HG03108 (cell line): ENCODE data around the gene OR8A1.

Experiments
- ATAC-seq: cut with Tn5 transposase; IDR thresholded peaks from one replicate; pipeline ENCODE4 v1.9.1; 2021; ENCODE audit warnings: moderate library complexity; ENCODE audit not compliant: unreplicated experiment

The OR8A1 gene

GRCh38 chr11:124569697-124570096 is at the start of gene OR8A1:
Gene OR8A1 (plus strand): TSS chr11:124569997. CDS start chr11:124570120, 123 bp downstream.
- ATAC-seq = no peak

- no peak for ATAC-seq
Measured at GRCh38 chr11:124520550-124520854, 49.3 kb upstream of the OR8A1 start.

- no peak for ATAC-seq
Measured at GRCh38 chr11:124533626-124534025, 36.2 kb upstream of the OR8A1 start.

- no peak for ATAC-seq
Measured at GRCh38 chr11:124534051-124534450, 35.7 kb upstream of the OR8A1 start.

GRCh38 chr11:124535552-124536232 is 34.1 kb upstream of the OR8A1 start:
- ATAC-seq = no peak

GRCh38 chr11:124536520-124536919 is 33.3 kb upstream of the OR8A1 start:
- no peak for ATAC-seq

- ATAC-seq = no peak
Measured at GRCh38 chr11:124538019-124538418, 31.8 kb upstream of the OR8A1 start.

- ATAC-seq = no peak
Measured at GRCh38 chr11:124541204-124541603, 28.6 kb upstream of the OR8A1 start.

- ATAC-seq = no peak
Measured at GRCh38 chr11:124543145-124543544, 26.7 kb upstream of the OR8A1 start.

- no peak for ATAC-seq
Measured at GRCh38 chr11:124543554-124543953, 26.2 kb upstream of the OR8A1 start, which contains the start of gene OR8B12. Gene OR8B12 (minus strand): TSS chr11:124543654. CDS start chr11:124543654, 0 bp downstream.

- no peak for ATAC-seq
Measured at GRCh38 chr11:124551189-124551588, 18.6 kb upstream of the OR8A1 start.

GRCh38 chr11:124551987-124552386 is 17.8 kb upstream of the OR8A1 start:
- ATAC-seq = no peak

GRCh38 chr11:124556828-124557227 is 13.0 kb upstream of the OR8A1 start:
- no peak for ATAC-seq

GRCh38 chr11:124570160-124570559 is 363 bp downstream of the OR8A1 start:
- no peak for ATAC-seq

- no peak for ATAC-seq
Measured at GRCh38 chr11:124577716-124578427, 8.1 kb downstream of the OR8A1 start.

GRCh38 chr11:124578761-124579160 is 9.0 kb downstream of the OR8A1 start:
- no peak for ATAC-seq

GRCh38 chr11:124581817-124582216 is 12.0 kb downstream of the OR8A1 start:
- ATAC-seq = no peak

GRCh38 chr11:124582565-124582964 is 12.8 kb downstream of the OR8A1 start:
- no peak for ATAC-seq

- ATAC-seq = no peak
Measured at GRCh38 chr11:124583781-124584180, 14.0 kb downstream of the OR8A1 start.

- no peak for ATAC-seq
Measured at GRCh38 chr11:124584681-124585372, 15.0 kb downstream of the OR8A1 start.

GRCh38 chr11:124586238-124586860 is 16.6 kb downstream of the OR8A1 start:
- no peak for ATAC-seq

GRCh38 chr11:124591430-124591829 is 21.6 kb downstream of the OR8A1 start:
- ATAC-seq = no peak
